HG02759 (cell line): ENCODE measurements around the gene TMEM184A.

Experiments used
- ATAC-seq: cut with Tn5 transposase; IDR thresholded peaks from one replicate; pipeline ENCODE4 v1.9.1; 2021; ENCODE audit warnings: mild to moderate bottlenecking, moderate library complexity; ENCODE audit not compliant: unreplicated experiment

TMEM184A gene

GRCh38 chr7:1569016-1569415 is 13.0 kb upstream of the TMEM184A start:
- ATAC-seq = no peak

DNA sequence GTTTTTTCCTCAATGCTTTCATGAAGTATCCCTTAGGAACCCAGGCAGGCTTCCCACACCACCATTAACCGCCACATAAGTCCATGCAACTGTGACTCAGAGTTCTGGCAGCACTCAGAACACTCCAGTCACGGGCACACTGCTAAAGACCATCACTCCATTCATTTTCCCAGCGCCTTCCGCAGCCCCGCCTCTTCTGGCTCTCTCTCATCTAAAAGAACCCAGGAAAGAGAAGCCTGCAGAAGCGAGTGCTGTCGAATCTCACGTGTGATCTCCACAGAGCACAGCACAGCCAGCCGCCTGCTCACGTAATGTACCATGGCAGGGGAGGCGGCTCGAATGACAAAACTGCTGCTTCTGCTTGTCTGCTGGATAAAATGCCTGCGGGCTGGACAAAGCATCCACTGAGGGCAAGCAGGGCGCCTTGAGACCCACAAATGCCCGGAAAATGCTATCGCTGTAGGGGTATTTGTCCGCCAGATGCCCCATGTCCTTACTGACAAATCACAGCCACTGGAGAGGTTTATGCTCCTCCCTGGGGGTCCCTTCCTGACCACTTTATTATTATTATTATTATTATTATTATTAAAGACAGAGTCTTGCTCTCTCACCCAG is 12.0 kb upstream of the TMEM184A start:
- ATAC-seq = no peak

GRCh38 chr7:1567049-1567771 is 11.2 kb upstream of the TMEM184A start:
- ATAC-seq = no peak

DNA sequence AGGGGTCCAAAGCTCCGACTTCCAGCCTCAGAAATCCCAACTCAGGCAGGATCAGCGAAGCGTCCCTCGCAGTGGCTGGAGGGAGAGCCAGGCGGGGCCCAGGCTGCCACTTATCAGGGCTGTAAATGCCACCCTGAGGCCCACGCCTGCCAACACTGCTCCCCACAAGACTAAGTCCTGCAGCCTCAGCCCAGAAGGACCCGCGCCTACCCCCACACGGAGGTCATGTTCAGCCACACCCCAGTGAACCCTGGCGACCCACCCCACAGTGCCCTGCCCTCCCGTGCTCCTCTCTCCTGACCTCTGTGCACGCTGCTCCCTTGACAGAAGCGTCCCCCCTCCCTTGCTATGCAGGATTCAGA is 10.7 kb upstream of the TMEM184A start:
- no peak for ATAC-seq

GRCh38 chr7:1564603-1565022 is 8.6 kb upstream of the TMEM184A start:
- ATAC-seq = no peak

DNA sequence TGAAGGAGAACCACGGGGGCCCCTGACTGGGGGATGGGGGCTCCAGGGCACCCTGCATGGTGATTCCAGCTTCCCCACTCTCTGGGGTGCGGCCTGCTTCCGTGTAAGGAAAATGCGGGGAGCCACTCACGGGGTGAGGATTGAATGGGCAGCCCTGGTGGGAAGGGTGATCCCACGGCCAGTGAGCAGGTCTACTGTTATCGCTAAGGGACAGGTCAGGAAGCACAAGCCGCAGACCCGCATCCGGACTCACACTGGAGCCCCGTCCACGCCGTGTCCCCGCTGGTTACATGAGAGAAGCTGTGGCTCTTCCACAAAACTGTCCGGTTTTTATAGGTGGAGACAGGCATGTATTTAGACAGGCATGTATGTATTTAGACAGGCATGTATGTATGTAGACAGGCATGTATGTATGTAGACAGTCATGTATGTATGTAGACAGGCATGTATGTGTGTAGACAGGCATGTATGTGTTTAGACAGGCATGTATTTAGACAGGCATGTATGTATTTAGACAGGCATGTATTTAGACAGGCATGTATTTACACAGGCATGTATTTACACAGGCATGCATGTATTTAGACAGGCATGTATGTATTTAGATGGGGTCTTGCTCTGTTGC is 8.1 kb upstream of the TMEM184A start:
- no peak for ATAC-seq

DNA sequence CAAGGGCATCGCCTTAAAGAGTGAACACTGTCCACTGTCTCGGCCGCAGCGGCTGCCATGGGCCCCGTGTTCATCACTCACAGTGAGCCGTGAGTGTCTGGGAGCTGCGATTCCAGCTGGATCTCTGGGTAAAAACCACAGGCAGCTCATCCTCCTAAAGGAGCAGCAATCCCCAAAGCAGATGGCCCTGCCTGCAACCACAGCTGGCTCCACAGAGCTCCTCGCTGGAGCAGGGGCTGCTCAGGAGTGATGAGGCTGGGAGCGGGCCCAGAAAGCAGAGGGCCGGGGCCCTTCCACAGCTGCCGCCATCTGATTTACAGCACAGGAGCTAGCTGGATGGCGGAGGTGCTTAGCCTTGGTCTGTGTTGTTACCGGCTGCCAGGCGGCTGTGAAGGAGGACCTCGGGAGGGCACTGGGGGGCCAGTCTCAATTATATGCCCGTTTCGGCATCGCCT is 6.6 kb upstream of the TMEM184A start:
- ATAC-seq = no peak

- no peak for ATAC-seq
Observed at GRCh38 chr7:1562116-1562515, 6.1 kb upstream of the TMEM184A start.

DNA sequence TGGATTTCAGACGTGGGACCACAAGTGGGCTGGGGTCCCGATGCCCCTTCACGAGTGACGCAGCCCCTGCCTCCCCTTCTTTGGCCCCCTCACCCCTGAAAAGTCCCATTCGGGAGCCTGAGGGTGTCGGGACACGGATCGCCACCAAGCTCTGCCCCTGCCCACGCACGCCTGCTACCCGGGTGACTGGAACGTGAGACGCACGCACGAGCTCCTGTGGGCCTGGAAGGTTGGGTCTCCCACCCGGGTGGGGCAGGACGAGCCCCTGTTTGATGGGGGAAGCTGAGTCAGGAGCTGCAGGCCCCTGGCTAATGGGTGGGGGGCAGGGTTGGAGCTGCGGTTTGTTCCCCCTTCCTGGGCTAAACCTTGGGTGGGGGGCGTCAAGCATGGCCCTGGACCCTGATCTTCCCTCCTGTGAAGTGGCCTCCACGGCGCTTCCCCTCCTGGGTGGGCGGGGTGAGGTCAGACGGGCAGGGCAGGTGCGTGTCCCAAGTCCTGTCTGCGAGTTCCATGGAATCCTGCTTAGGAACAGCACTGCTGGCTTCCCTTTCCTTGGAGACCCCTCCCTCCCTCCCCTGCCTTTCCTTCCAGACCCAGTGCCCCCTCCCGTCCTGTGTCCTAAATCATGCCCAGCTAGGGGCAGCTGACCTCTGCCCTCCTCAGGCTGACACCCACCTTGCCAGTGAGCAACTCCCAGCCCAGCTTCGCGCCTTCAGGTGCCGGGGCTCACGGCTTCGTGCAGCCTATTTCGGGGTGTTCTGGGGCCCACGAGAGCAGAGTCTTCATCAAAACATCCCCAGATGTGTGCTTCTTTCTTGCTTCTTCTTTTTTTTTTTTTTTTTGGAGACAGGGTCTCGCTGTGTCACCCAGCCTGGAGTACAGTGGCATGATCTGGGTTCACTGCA is 5.3 kb upstream of the TMEM184A start:
- no peak for ATAC-seq

GRCh38 chr7:1560620-1561031 is 4.6 kb upstream of the TMEM184A start:
- ATAC-seq = no peak

DNA sequence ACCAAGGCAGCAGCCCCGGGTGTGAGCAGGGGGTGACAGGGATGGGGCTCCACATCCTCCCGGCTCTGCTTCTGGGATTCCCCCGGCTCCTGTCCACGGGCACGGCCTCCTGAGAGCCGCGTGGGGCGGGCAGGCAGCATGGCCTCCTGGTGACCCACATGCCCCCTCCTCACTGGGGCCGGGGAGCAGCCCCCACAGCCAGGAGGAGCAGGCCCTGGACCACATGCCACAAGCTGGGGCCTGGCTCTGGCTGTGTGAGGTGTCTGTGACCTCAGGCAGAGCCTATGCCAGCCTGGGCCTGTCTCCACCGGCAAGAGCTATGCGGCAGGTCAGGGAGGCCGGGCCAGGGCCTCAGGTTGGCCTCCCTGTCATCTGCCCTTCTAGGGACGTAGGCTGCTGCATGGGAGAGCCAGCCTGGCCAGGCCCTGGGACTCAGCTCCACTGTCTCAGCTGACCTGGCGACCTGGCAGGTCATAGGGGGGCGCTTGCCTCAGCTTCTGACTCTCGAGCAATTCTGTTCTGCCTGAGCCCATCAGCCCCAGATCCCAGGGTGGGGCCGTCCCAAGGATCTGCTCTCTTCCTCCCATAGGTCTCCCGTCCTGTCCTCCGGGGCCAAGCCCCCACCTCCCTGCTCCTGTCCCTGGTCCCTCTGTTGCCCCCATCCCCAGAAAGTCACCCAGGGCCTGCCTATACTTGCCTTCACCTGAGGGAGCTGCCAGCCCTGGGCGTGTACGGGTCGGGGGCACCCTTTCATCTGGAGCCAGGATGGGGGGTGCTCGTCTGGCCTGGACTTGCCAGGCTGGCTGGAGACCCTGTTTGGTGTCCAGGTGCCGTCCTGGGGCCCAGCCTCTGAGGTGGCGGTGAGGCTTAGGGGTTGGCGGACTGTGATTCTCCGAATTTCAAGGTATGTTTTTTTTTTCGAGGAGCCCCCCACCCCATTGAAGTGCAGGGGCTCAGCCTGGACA is 3.9 kb upstream of the TMEM184A start:
- no peak for ATAC-seq

- ATAC-seq = no peak
Observed at GRCh38 chr7:1558841-1559625, 3.0 kb upstream of the TMEM184A start.

- no peak for ATAC-seq
Observed at GRCh38 chr7:1558181-1558811, 2.3 kb upstream of the TMEM184A start.

- ATAC-seq = no peak
Observed at GRCh38 chr7:1557771-1558170, 1.8 kb upstream of the TMEM184A start.

DNA sequence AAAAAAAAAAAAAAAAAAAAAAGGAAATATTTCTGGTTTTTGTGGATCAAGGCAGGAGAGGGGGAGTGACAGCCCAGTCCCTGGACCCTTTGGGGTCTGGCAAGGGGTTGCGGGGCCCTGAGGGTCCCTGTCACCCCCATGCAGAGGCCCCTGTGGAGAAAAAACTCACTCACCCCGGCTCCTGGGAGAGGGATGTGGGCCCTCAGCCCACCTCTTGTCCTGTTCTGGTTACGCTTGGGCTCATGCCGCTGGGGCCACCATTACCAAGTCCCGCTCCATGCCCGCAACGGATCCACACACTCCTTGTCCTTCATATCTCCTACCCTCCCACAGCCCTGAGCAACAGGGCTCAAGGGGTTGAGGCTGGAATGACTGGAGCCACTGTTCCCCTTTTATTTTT is 1.0 kb upstream of the TMEM184A start:
- no peak for ATAC-seq

GRCh38 chr7:1555046-1555812 is 776 bp downstream of the TMEM184A start:
- no peak for ATAC-seq

- no peak for ATAC-seq
Observed at GRCh38 chr7:1554333-1555045, 1.5 kb downstream of the TMEM184A start.
